Colonic mucosa (tissue), 4 donors: ENCODE data around the gene PRRX2. TPM values are rescaled to one million over a fixed set of nuclear protein-coding genes. Genes with fewer than 3 reads are reported as not detected.

Experiments used
- DNase-seq: peaks from one replicate; pipeline ENCODE4 v3.0.0-alpha.2; 2020
- H3K27ac ChIP-seq: fragments of 200-600 bp; one replicate; pipeline ENCODE4 v1.8.0; 2021
- H3K27me3 ChIP-seq: fragments of 200-600 bp; one replicate; pipeline ENCODE4 v1.8.0; 2021
- H3K36me3 ChIP-seq: fragments of 200-600 bp; one replicate; pipeline ENCODE4 v1.8.0; 2021
- H3K4me1 ChIP-seq: fragments of 200-600 bp; one replicate; pipeline ENCODE4 v1.8.0; 2021; ENCODE audit warnings: mild to moderate bottlenecking
- H3K4me3 ChIP-seq: fragments of 200-600 bp; one replicate; pipeline ENCODE4 v1.8.0; 2021
- H3K9ac ChIP-seq, 2 donors: one replicate each; pipeline ENCODE4 v1.7.0; 2013; ENCODE audit warnings: control low read depth in 2 of 2, low read depth in 2 of 2, low read length in 2 of 2
- H3K9me3 ChIP-seq: fragments of 200-600 bp; one replicate; pipeline ENCODE4 v1.8.0; 2021
- CTCF ChIP-seq: fragments of 200-600 bp; IDR thresholded peaks from one replicate; pipeline ENCODE4 v1.8.0; 2022; ENCODE audit warnings: antibody characterized with exemption, mild to moderate bottlenecking
- intact Hi-C: fragments of 100-400 bp; cut with DNase I; formaldehyde crosslinking; loops from one replicate; pipeline ENCODE4 v1.14.1; 2022
- total RNA-seq, 2 donors: library from RNA; stranded (reverse); fragmentation: NEBNext Ultra II Directional in 1 of 2; extraction: Animal tissue kit (Norgen Biotek cat#: 25700) in 1 of 2; gene quantifications; one replicate each; pipeline ENCODE4 v1.2.1, GENCODE V29; 2021
- donor health status: healthy.
- donor health status: DM: no; HTN: no; CAD: no.
- donor health status: DM: no; HTN: no; CAD: no.

PRRX2 gene
- total RNA-seq, 2 donors from 2014 or later: 0.64 to 0.85 TPM

- Histone ChIP-seq H3K36me3 (no peaks in the 10 kb centered on the region), H3K9ac (no peak overlapping the region), H3K4me1 (peaks cover 1% of the 10 kb centered on the region), H3K9me3 (no peaks in the 10 kb centered on the region), H3K27me3 (no peaks in the 10 kb centered on the region), H3K27ac (no peak overlapping the region), H3K4me3 (no peak overlapping the region)
- no peak for DNase-seq
- intact Hi-C loops: no loop called here
- no peak for TF ChIP-seq CTCF
These were observed 19.2 kb upstream of the PRRX2 start for GRCh38 chr9:129646252-129646651.

- H3K9me3 ChIP-seq: no peaks in the 10 kb centered on the region
- intact Hi-C loops: no loop called here
- H3K27ac ChIP-seq: no peak overlapping the region
- H3K9ac ChIP-seq: no peak overlapping the region
- H3K36me3 ChIP-seq: no peaks in the 10 kb centered on the region
- no peak overlapping the region for H3K4me3 ChIP-seq
- no peaks in the 10 kb centered on the region for H3K4me1 ChIP-seq
- DNase-seq: no peak
- TF ChIP-seq CTCF: no peak
- H3K27me3 ChIP-seq: no peaks in the 10 kb centered on the region
These were observed 18.8 kb upstream of the PRRX2 start for GRCh38 chr9:129646654-129647053.

- no peak overlapping the region for H3K4me3 ChIP-seq
- no peaks in the 10 kb centered on the region for H3K27me3 ChIP-seq
- intact Hi-C loops: no loop called here
- H3K27ac ChIP-seq: no peak overlapping the region
- H3K9ac ChIP-seq: no peak overlapping the region
- H3K9me3 ChIP-seq: no peaks in the 10 kb centered on the region
- TF ChIP-seq CTCF: no peak
- no peaks in the 10 kb centered on the region for H3K4me1 ChIP-seq
- no peak for DNase-seq
- H3K36me3 ChIP-seq: no peaks in the 10 kb centered on the region
These were observed 17.8 kb upstream of the PRRX2 start for GRCh38 chr9:129647635-129648034.

GRCh38 chr9:129648092-129648763, 17.2 kb upstream of the PRRX2 start:
- intact Hi-C loops: no loop called here

GRCh38 chr9:129648764-129649115, 16.7 kb upstream of the PRRX2 start:
- H3K27me3 ChIP-seq: no peaks in the 10 kb centered on the region
- H3K36me3 ChIP-seq: no peaks in the 10 kb centered on the region
- H3K9me3 ChIP-seq: no peaks in the 10 kb centered on the region
- H3K4me3 ChIP-seq: no peak overlapping the region
- TF ChIP-seq CTCF: no peak
- H3K9ac ChIP-seq: no peak overlapping the region
- no peak overlapping the region for H3K27ac ChIP-seq
- DNase-seq: no peak
- H3K4me1 ChIP-seq: no peaks in the 10 kb centered on the region
- intact Hi-C loops: no loop called here

More at GRCh38 chr9:129648092-129648763, 17.2 kb upstream of the PRRX2 start:
- H3K9ac ChIP-seq: no peak overlapping the region
- H3K27me3 ChIP-seq: no peaks in the 10 kb centered on the region
- H3K4me3 ChIP-seq: no peak overlapping the region
- H3K9me3 ChIP-seq: no peaks in the 10 kb centered on the region
- DNase-seq: no peak
- H3K27ac ChIP-seq: no peak overlapping the region
- no peak for TF ChIP-seq CTCF
- H3K4me1 ChIP-seq: no peaks in the 10 kb centered on the region
- no peaks in the 10 kb centered on the region for H3K36me3 ChIP-seq
